Esophagus squamous epithelium (tissue), 5 donors: ENCODE data around the gene PTTG1IP2. TPM values are rescaled to one million over a fixed set of nuclear protein-coding genes. Genes with fewer than 3 reads are reported as not detected.

Experiments
- DNase-seq: peaks from one replicate; lab custom pipeline; 2025; lab: John Stamatoyannopoulos, UW
- H3K27ac ChIP-seq, 4 donors: fragments of 200-600 bp; sonication (generic); one replicate each; pipeline ENCODE4 v1.5.1; 2016 to 2019; ENCODE audit warnings: mild to moderate bottlenecking in 1 of 4
- H3K27me3 ChIP-seq, 4 donors: fragments of 200-600 bp; sonication (generic); 1 replicate in 3 of 4; 2 replicates in 1 of 4; pipeline versions ENCODE4 v1.5.1 to v1.6.0; 2017 to 2021; ENCODE audit warnings: antibody characterized with exemption in 1 of 4
- H3K36me3 ChIP-seq, 3 donors: fragments of 200-600 bp; sonication (generic); one replicate each; pipeline ENCODE4 v1.5.1; 2016 to 2019
- H3K4me1 ChIP-seq, 3 donors: fragments of 200-600 bp; sonication (generic); one replicate each; pipeline ENCODE4 v1.5.1; 2017 to 2019
- H3K4me3 ChIP-seq, 4 donors: fragments of 200-600 bp; sonication (generic); 1 replicate in 3 of 4; 2 replicates in 1 of 4; pipeline ENCODE4 v1.5.1; 2016 to 2019; ENCODE audit warnings: mild to moderate bottlenecking in 2 of 4, moderate library complexity in 1 of 4
- H3K9me3 ChIP-seq, 3 donors: fragments of 200-600 bp; sonication (generic); one replicate each; pipeline ENCODE4 v1.5.1; 2016 to 2019
- POLR2A ChIP-seq, 4 donors: fragments of 450-650 bp; IDR thresholded peaks; one replicate each; pipeline ENCODE4 v1.6.1; 2017; ENCODE audit warnings: antibody characterized with exemption in 4 of 4, mild to moderate bottlenecking in 4 of 4, moderate library complexity in 3 of 4
- WGBS, 2 donors: methylation state at CpG; one replicate each; pipeline ENCODE4 v1.1.5; 2018; 5-methylcytosine and 5-hydroxymethylcytosine counted together
- intact Hi-C: fragments of 100-400 bp; cut with DNase I; formaldehyde crosslinking; loops from one replicate; pipeline ENCODE4 v1.15.0; 2022
- total RNA-seq, 4 donors: library from RNA; depleted of rRNA; stranded (reverse); fragments of >200 nt; gene quantifications; one replicate each; pipeline ENCODE4 v1.1.0, GENCODE V29; 2016
- TF ChIP-seq, protein P1 (sequence below), 6 experiments: fragments of 450-650 bp in 4 of 6; fragments of 200-600 bp in 2 of 6; sonication (generic) in 2 of 6; IDR thresholded peaks; one replicate each; pipeline ENCODE4 v1.5.1; 2016 to 2019; ENCODE audit warnings: antibody characterized with exemption in 6 of 6, mild to moderate bottlenecking in 4 of 6, moderate library complexity in 4 of 6
- donor health status: DM: yes; HTN: yes; CAD: no.

Gene PTTG1IP2
- total RNA-seq, 4 donors from 2014 or later: not detected

DNA sequence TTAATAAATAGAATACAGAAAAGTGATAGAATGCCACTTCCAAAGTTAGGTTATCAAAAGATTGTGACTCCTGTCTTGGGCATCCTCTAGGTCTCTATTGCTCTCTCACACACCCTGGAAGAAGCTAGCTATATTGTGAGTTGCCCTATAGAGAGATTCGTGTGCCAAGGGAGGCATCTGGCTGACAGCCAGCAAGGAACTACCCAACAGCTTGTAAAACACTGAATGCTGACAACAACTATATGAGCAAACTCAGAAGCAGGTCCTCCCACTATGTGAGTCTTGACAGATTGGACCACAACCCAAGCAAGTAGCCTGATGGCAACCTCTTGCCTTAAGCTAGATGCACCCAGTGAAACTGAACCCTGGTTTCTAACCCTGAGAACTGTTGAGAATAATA, 71.0 kb downstream of the PTTG1IP2 start:
- intact Hi-C loops: no loop called here
- Histone ChIP-seq H3K27me3 (no peaks in the 10 kb centered on the region), H3K4me3 (no peak overlapping the region), H3K36me3 (no peaks in the 10 kb centered on the region), H3K9me3 (no peaks in the 10 kb centered on the region), H3K4me1 (no peaks in the 10 kb centered on the region), H3K27ac (no peak overlapping the region)
- no peak for TF ChIP-seq POLR2A (IDR thresholded peaks at IDR 0.05)
- TF ChIP-seq, protein P1, sequence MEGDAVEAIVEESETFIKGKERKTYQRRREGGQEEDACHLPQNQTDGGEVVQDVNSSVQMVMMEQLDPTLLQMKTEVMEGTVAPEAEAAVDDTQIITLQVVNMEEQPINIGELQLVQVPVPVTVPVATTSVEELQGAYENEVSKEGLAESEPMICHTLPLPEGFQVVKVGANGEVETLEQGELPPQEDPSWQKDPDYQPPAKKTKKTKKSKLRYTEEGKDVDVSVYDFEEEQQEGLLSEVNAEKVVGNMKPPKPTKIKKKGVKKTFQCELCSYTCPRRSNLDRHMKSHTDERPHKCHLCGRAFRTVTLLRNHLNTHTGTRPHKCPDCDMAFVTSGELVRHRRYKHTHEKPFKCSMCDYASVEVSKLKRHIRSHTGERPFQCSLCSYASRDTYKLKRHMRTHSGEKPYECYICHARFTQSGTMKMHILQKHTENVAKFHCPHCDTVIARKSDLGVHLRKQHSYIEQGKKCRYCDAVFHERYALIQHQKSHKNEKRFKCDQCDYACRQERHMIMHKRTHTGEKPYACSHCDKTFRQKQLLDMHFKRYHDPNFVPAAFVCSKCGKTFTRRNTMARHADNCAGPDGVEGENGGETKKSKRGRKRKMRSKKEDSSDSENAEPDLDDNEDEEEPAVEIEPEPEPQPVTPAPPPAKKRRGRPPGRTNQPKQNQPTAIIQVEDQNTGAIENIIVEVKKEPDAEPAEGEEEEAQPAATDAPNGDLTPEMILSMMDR (IDR thresholded peaks at IDR 0.05): no peak
- WGBS, 2 donors: 30% methylated on average over 1 of the region's 1 CpG
- no peak for DNase-seq

DNA sequence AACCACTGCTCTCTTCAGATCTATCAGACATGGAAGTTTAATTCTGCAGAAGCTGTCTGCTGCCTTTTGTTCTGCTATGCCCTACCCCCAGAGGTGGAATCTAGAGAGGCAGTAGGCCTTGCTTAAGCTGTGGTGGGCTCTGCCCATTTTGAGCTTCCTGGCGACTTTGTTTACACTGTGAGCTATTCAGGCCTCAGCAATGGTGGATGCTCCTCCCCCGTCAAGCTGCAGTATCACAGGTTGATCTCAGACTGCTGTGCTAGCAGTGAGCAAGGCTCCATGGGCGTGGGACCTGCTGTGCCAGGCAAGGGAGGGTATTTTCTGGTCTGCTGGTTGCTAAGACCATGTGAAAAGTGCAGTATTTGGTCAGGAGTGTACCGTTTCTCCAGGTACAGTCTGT, 81.6 kb downstream of the PTTG1IP2 start:
- WGBS, 2 donors: 20 to 50% methylated on average over 1 to 4 of the region's 4 CpGs
- no peak for TF ChIP-seq POLR2A (IDR thresholded peaks at IDR 0.05)
- TF ChIP-seq, protein P1 (IDR thresholded peaks at IDR 0.05): no peak
- intact Hi-C loops: no loop called here
- Histone ChIP-seq H3K27ac (no peak overlapping the region), H3K9me3 (no peaks in the 10 kb centered on the region), H3K4me1 (no peaks in the 10 kb centered on the region), H3K36me3 (no peaks in the 10 kb centered on the region), H3K27me3 (no peaks in the 10 kb centered on the region), H3K4me3 (no peak overlapping the region)
- no peak for DNase-seq

DNA sequence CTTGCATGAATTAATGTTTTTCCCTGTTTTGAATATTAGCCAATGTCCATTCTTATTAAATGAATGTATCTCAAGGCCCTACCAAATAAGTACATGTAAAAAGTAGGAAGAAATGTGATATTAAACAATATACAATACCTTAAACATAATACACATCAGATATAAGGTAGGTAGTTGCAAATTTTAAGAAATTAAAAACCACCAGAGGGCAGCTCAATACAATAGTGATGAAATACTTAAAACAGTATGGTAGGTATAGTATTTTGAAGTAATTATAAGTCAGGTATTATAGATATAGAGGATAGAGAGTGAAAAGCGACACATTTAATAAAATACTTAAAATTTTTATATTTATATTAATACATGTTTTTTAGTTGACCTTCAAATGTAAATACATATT, 83.1 kb downstream of the PTTG1IP2 start:
- no peak for TF ChIP-seq POLR2A (IDR thresholded peaks at IDR 0.05)
- TF ChIP-seq, protein P1 (IDR thresholded peaks at IDR 0.05): peak in 2 of 6 experiments; percentile 5 to 15
- WGBS, 2 donors: 67 to 78% methylated on average over 1 of the region's 1 CpG
- H3K27ac ChIP-seq: no peak overlapping the region
- H3K36me3 ChIP-seq: no peaks in the 10 kb centered on the region
- no peaks in the 10 kb centered on the region for H3K27me3 ChIP-seq
- no peaks in the 10 kb centered on the region for H3K9me3 ChIP-seq
- intact Hi-C loops: no loop called here
- H3K4me3 ChIP-seq: no peak overlapping the region
- no peak for DNase-seq
- no peaks in the 10 kb centered on the region for H3K4me1 ChIP-seq

DNA sequence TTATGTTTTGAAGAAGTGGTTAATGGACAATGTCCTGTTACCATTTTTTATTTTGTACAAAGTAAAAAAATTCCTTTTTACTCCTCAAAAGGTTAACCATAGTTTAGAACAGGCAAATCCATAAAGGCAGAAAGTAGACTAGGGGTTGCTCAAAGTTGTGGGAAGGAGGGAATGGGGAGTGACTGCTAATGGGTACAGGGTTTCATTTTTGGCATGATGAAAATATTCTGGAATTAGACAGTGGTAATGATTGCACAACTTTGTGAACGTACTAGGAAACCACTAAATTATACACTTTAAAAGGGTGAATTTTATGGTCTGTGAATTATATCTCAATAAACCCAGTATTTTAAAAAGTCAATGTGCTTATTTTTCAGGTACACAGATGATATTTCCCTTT, 91.3 kb downstream of the PTTG1IP2 start:
- TF ChIP-seq, protein P1 (IDR thresholded peaks at IDR 0.05): no peak
- no peak for TF ChIP-seq POLR2A (IDR thresholded peaks at IDR 0.05)
- no peaks in the 10 kb centered on the region for H3K27me3 ChIP-seq
- H3K4me3 ChIP-seq: no peak overlapping the region
- intact Hi-C loops: no loop called here
- H3K9me3 ChIP-seq: no peaks in the 10 kb centered on the region
- H3K27ac ChIP-seq: no peak overlapping the region
- H3K36me3 ChIP-seq: no peaks in the 10 kb centered on the region
- H3K4me1 ChIP-seq: no peaks in the 10 kb centered on the region
- WGBS, 2 donors: 14 to 23% methylated on average over 1 of the region's 1 CpG
- no peak for DNase-seq

Other genes with a start within 250 kb of the PTTG1IP2 start
- 1 to 10 TPM; 1.8 to 9.0 (median 2.0) TPM for gene CFAP69, start 224.5 kb upstream of the PTTG1IP2 start, total RNA-seq
- not detected for gene FAM237B, start 148.3 kb upstream of the PTTG1IP2 start, total RNA-seq
- gene GTPBP10, start 122.9 kb upstream of the PTTG1IP2 start, total RNA-seq: 10 to 100 TPM; 12.2 to 21.1 (median 13.0) TPM
- gene CLDN12, start 66.2 kb upstream of the PTTG1IP2 start, total RNA-seq: 10 to 100 TPM; 13.0 to 24.3 (median 21.2) TPM
- 1 to 10 TPM in 2 of 4 donors, under 1 TPM in 2; 0.38 to 3.6 (median 1.3) TPM for gene CDK14, start 126.7 kb downstream of the PTTG1IP2 start, total RNA-seq